Activated T-cell treated with anti-CD3 and anti-CD28 coated beads, Interleukin-2, amount 50 U/mL, for 24 hours (primary cell): Measurements from ENCODE around the gene HNRNPD.
"Not testable (repeated sequence)": the region's sequence is repeated elsewhere in the genome, so short reads cannot be mapped to it uniquely, and the experiment has no call there.

Source experiments
- DNase-seq: peaks from one replicate; pipeline ENCODE4 v3.0.0-alpha.2; 2020
- H3K27ac Mint-ChIP-seq: 2 replicates; pipeline ENCODE4 v1.8.0; 2020; ENCODE audit warnings: mild to moderate bottlenecking, mixed read lengths
- H3K27me3 Mint-ChIP-seq: 2 replicates; pipeline ENCODE4 v1.8.0; 2020; ENCODE audit warnings: mixed read lengths
- H3K36me3 Mint-ChIP-seq: 2 replicates; pipeline ENCODE4 v1.8.0; 2020; ENCODE audit warnings: low read depth, mixed read lengths
- H3K4me1 Mint-ChIP-seq: 2 replicates; pipeline ENCODE4 v1.8.0; 2020; ENCODE audit warnings: low read depth, mixed read lengths
- H3K4me3 Mint-ChIP-seq: 2 replicates; pipeline ENCODE4 v1.8.0; 2020; ENCODE audit warnings: mild to moderate bottlenecking, moderate library complexity, mixed read lengths
- H3K9me3 Mint-ChIP-seq: 2 replicates; pipeline ENCODE4 v1.8.0; 2020; ENCODE audit warnings: mixed read lengths

The HNRNPD gene

GRCh38 chr4:82386312-82386711 is 12.5 kb upstream of the HNRNPD start:
- not testable (repeated sequence) for H3K4me3 Mint-ChIP-seq, H3K27me3 Mint-ChIP-seq, H3K4me1 Mint-ChIP-seq, H3K9me3 Mint-ChIP-seq, H3K36me3 Mint-ChIP-seq, DNase-seq, H3K27ac Mint-ChIP-seq

GRCh38 chr4:82382751-82383150 is 9.0 kb upstream of the HNRNPD start:
- Mint-ChIP-seq H3K4me1 (peaks cover 12% of the 10 kb centered on the region), H3K36me3 (peaks cover 4% of the 10 kb centered on the region), H3K4me3 (no peak overlapping the region), H3K27me3 (no peaks in the 10 kb centered on the region), H3K9me3 (no peaks in the 10 kb centered on the region), H3K27ac (no peak overlapping the region)
- no peak for DNase-seq

DNA sequence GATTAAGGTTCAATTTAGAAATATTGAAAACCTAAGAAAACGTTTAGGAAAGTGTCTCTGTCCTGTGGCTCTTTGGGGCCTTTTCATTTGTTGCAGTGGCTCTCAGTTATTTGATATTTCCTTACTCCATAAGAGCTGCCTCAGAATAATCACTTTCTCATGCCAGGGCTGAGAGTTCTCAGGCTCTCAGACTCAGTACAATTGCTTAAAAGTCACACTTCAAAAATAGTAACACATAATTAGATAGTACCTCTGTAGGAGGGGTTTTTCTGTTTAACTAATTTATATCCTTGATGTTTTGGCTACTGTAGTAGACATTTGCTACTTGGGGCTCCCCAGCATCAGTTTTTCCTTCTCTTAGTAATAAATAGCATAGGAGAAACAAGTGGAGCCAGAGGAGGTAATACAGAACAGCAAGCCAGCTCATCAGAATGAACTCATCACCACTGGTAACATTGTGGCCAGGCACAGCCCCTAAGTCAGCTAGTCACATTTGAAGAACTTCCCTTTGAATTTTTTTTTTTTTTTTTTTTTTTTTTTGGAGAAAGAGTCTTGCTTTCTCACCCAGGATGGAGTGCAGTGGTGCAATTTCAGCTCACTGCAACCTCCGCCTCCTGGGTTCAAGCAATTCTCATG is 8.0 kb upstream of the HNRNPD start:
- Mint-ChIP-seq H3K4me1 (peaks cover 16% of the 10 kb centered on the region), H3K27ac (no peak overlapping the region), H3K36me3 (peaks cover 9% of the 10 kb centered on the region), H3K27me3 (no peaks in the 10 kb centered on the region), H3K4me3 (no peak overlapping the region), H3K9me3 (no peaks in the 10 kb centered on the region)
- no peak for DNase-seq

DNA sequence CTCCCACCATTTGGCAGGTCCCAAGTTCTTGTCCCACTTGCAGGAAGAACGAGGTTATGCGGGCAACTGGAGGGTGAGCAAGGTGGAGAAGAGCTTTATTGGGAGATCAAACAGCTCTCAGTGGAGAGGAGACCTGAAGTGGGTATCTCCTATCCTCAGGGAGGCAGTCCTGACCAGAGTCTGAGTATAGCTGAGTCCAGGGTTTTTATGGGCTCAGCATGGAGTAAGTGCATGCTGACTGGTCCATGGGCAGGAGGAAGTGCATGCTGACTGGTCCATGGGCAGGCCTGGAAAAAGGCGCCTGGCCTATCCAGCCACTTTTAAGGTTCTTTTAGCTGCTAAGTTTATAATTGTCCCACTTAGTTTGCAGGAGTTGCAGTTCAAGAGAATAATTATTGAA is 7.4 kb upstream of the HNRNPD start:
- Mint-ChIP-seq H3K9me3 (no peaks in the 10 kb centered on the region), H3K27me3 (no peaks in the 10 kb centered on the region), H3K4me3 (no peak overlapping the region), H3K36me3 (peaks cover 13% of the 10 kb centered on the region), H3K27ac (no peak overlapping the region), H3K4me1 (peaks cover 20% of the 10 kb centered on the region)
- DNase-seq = no peak

DNA sequence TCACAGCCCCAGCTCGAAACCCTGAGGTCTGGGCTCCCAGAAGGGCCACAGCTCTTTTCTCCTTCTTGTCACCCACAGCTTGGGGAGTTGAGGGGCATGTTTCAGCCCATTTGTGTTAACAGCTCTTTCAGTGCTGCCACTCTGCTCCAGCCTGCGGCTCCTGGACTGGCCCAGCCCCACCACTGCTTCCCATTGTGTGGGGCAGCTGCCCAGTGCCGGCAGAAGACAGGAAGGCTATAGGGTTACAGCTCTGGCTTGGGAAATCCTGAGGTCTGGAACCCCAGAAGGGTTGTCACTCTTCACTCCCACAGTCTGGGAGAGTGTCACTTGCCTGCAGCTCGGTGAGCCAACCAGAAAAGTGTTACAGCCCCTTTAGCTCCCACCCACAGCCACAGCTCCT is 7.0 kb upstream of the HNRNPD start:
- Mint-ChIP-seq H3K27me3 (no peaks in the 10 kb centered on the region), H3K9me3 (no peaks in the 10 kb centered on the region), H3K36me3 (peaks cover 17% of the 10 kb centered on the region), H3K27ac (no peak overlapping the region), H3K4me3 (no peak overlapping the region), H3K4me1 (peaks cover 24% of the 10 kb centered on the region)
- DNase-seq = no peak

GRCh38 chr4:82380344-82380743 is 6.6 kb upstream of the HNRNPD start:
- H3K9me3 Mint-ChIP-seq = no peaks in the 10 kb centered on the region
- H3K27ac Mint-ChIP-seq = no peak overlapping the region
- peaks cover 29% of the 10 kb centered on the region for H3K4me1 Mint-ChIP-seq
- peaks cover 20% of the 10 kb centered on the region for H3K36me3 Mint-ChIP-seq
- DNase-seq = no peak
- H3K4me3 Mint-ChIP-seq = no peak overlapping the region
- H3K27me3 Mint-ChIP-seq = no peaks in the 10 kb centered on the region

- H3K4me3 Mint-ChIP-seq = peak overlapping the region; percentile 89
- no peak for DNase-seq
- H3K27ac Mint-ChIP-seq = peak overlapping the region; percentile 4
- no peaks in the 10 kb centered on the region for H3K9me3 Mint-ChIP-seq
- H3K36me3 Mint-ChIP-seq = peaks cover 58% of the 10 kb centered on the region
- peaks cover 19% of the 10 kb centered on the region for H3K4me1 Mint-ChIP-seq
- no peaks in the 10 kb centered on the region for H3K27me3 Mint-ChIP-seq
These were observed 2.3 kb upstream of the HNRNPD start for GRCh38 chr4:82376109-82376508.

GRCh38 chr4:82373486-82373815 is 340 bp downstream of the HNRNPD start:
- Mint-ChIP-seq H3K27ac (peak overlapping the region; percentile 99), H3K4me1 (peaks cover 45% of the 10 kb centered on the region), H3K9me3 (no peaks in the 10 kb centered on the region), H3K27me3 (no peaks in the 10 kb centered on the region), H3K36me3 (peaks cover 82% of the 10 kb centered on the region), H3K4me3 (peak overlapping the region; percentile 89)
- DNase-seq = no peak

GRCh38 chr4:82372517-82373485 is 990 bp downstream of the HNRNPD start:
- peaks cover 87% of the 10 kb centered on the region for H3K36me3 Mint-ChIP-seq
- peak overlapping the region; percentile 89 for H3K4me3 Mint-ChIP-seq
- H3K27me3 Mint-ChIP-seq = no peaks in the 10 kb centered on the region
- peak overlapping the region; percentile 99 for H3K27ac Mint-ChIP-seq
- H3K9me3 Mint-ChIP-seq = no peaks in the 10 kb centered on the region
- peak; percentile 80 for DNase-seq
- H3K4me1 Mint-ChIP-seq = peaks cover 48% of the 10 kb centered on the region

GRCh38 chr4:82371497-82371896 is 2.3 kb downstream of the HNRNPD start:
- Mint-ChIP-seq H3K27me3 (no peaks in the 10 kb centered on the region), H3K4me3 (peak overlapping the region; percentile 89), H3K36me3 (peaks cover 94% of the 10 kb centered on the region), H3K27ac (peak overlapping the region; percentile 99), H3K4me1 (peaks cover 54% of the 10 kb centered on the region), H3K9me3 (no peaks in the 10 kb centered on the region)
- DNase-seq = no peak

DNA sequence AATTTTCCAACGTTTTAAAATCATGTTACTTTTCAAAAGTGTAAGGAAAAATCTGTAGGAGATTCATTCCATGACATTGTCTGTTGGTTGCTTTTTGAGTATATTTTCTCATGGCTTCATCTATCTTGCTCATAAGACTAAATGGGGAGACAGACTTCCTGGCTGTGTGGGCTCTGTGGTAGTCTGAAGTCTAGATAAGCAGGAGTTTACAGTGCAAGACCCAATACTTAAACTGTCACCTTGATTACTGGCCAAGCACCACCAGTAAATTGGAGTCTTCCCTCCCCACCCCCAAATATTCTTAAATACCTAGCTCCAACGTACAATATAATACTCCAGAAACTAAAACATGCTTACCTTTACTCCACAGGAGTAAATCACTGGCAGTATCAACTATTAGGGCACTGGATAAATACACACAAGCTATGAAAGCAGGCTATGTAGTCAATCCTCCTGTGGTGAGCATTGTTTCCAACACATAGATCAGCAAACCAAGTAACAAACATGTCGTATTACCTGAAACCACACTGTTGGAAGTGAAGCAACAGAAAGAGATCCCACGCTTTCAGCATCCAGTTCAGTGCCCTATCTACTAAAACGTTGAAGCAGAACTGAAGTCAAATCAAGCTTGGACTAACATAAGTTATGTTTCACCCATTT is 6.2 kb downstream of the HNRNPD start:
- H3K27ac Mint-ChIP-seq = peak overlapping the region; percentile 83
- peak overlapping the region; percentile 89 for H3K4me3 Mint-ChIP-seq
- peaks cover 95% of the 10 kb centered on the region for H3K36me3 Mint-ChIP-seq
- H3K9me3 Mint-ChIP-seq = no peaks in the 10 kb centered on the region
- DNase-seq = no peak
- peaks cover 75% of the 10 kb centered on the region for H3K4me1 Mint-ChIP-seq
- H3K27me3 Mint-ChIP-seq = no peaks in the 10 kb centered on the region

GRCh38 chr4:82366431-82366830 is 7.4 kb downstream of the HNRNPD start:
- H3K9me3 Mint-ChIP-seq, H3K27me3 Mint-ChIP-seq, DNase-seq: not testable (repeated sequence)
- Mint-ChIP-seq H3K27ac (peak overlapping the region; percentile 83), H3K4me1 (peaks cover 85% of the 10 kb centered on the region), H3K36me3 (peaks cover 95% of the 10 kb centered on the region), H3K4me3 (peak overlapping the region; percentile 52)

GRCh38 chr4:82363896-82364487 is 9.8 kb downstream of the HNRNPD start:
- DNase-seq = no peak
- Mint-ChIP-seq H3K4me3 (peak overlapping the region; percentile 44), H3K27ac (peak overlapping the region; percentile 85), H3K27me3 (no peaks in the 10 kb centered on the region), H3K9me3 (no peaks in the 10 kb centered on the region), H3K36me3 (peaks cover 93% of the 10 kb centered on the region), H3K4me1 (peaks cover 88% of the 10 kb centered on the region)

DNA sequence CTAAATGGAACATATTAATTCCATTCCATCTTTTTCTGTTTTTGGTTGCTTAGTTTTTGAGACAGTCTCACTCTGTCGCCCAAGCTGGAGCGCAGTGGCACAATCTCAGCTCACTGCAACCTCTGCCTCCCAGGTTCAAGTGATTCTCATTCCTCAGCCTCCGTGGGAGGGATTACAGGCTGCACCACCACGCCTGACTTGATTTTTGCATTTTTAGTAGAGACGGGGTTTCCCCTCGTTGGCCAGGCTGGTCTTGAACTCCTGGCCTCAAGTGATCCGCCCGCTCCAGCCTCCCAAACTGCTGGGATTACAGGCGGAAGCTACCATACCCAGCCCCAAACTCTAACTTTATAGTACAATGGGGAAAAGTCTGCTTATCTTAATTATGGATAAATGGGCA is 11.2 kb downstream of the HNRNPD start:
- Mint-ChIP-seq H3K27ac (peak overlapping the region; percentile 79), H3K27me3 (no peaks in the 10 kb centered on the region), H3K4me3 (peak overlapping the region; percentile 58), H3K9me3 (no peaks in the 10 kb centered on the region), H3K4me1 (peaks cover 87% of the 10 kb centered on the region), H3K36me3 (peaks cover 93% of the 10 kb centered on the region)
- DNase-seq = no peak
